ENCODE data around the gene HOXA5.
A peak's percentile ranks its signal among the peaks of the same experiment; 100 is the strongest.

HOXA5 gene

GRCh38 chr7:27110186-27111031 lies 33.1 kb downstream of the HOXA5 start:
- TF ChIP-seq CTCF (IDR thresholded peaks at IDR 0.05; ENCODE audit: low read depth, low read length) = no peak

GRCh38 chr7:27109466-27110185 lies 33.9 kb downstream of the HOXA5 start:
- TF ChIP-seq CTCF (IDR thresholded peaks at IDR 0.05; ENCODE audit: low read depth, low read length) = no peak
- no peak overlapping the region; the same call in 1 of the 2 replicates for H3K4me3 ChIP-seq (ENCODE audit: low read depth, low read length)

More at GRCh38 chr7:27110186-27111031, 33.1 kb downstream of the HOXA5 start:
- peak overlapping the region; percentile 65 for H3K4me3 ChIP-seq (ENCODE audit: low read depth, low read length)

- no peak for TF ChIP-seq CTCF (IDR thresholded peaks at IDR 0.05; ENCODE audit: low read depth, low read length)
- H3K4me3 ChIP-seq (ENCODE audit: low read depth, low read length) = peak overlapping the region; percentile 59
These were observed 34.9 kb downstream of the HOXA5 start for GRCh38 chr7:27108390-27109127.

GRCh38 chr7:27107391-27108381 lies 35.8 kb downstream of the HOXA5 start:
- H3K4me3 ChIP-seq (ENCODE audit: low read depth, low read length) = peak overlapping the region; percentile 59
- no peak for TF ChIP-seq CTCF (IDR thresholded peaks at IDR 0.05; ENCODE audit: low read depth, low read length)

- no peak for TF ChIP-seq CTCF (IDR thresholded peaks at IDR 0.05; ENCODE audit: low read depth, low read length)
- H3K4me3 ChIP-seq (ENCODE audit: low read depth, low read length) = peak overlapping the region; percentile 59
These were observed 36.6 kb downstream of the HOXA5 start for GRCh38 chr7:27106901-27107240.

GRCh38 chr7:27106181-27106900 lies 37.1 kb downstream of the HOXA5 start:
- peak overlapping the region; percentile 59 for H3K4me3 ChIP-seq (ENCODE audit: low read depth, low read length)
- no peak for TF ChIP-seq CTCF (IDR thresholded peaks at IDR 0.05; ENCODE audit: low read depth, low read length)

Measured in WI38 (cell line).